Esophagus (tissue), 2 donors: Measurements from ENCODE around the gene KCTD1. TPM values are rescaled to one million over a fixed set of nuclear protein-coding genes. Genes with fewer than 3 reads are reported as not detected.

Experiments used
- H3K27ac ChIP-seq, 2 donors: one replicate each; pipeline ENCODE4 v1.5.1; 2013; ENCODE audit warnings: low read depth in 2 of 2, mild to moderate bottlenecking in 2 of 2, inconsistent platforms in 1 of 2, low read length in 1 of 2, moderate library complexity in 1 of 2
- H3K27me3 ChIP-seq, 2 donors: one replicate each; pipeline ENCODE4 v1.6.1; 2013; ENCODE audit warnings: low read length in 2 of 2, control low read depth in 1 of 2, mild to moderate bottlenecking in 1 of 2; ENCODE audit not compliant: insufficient read depth in 2 of 2, control insufficient read depth in 1 of 2
- H3K36me3 ChIP-seq, 2 donors: one replicate each; pipeline ENCODE4 v1.6.1; 2013; ENCODE audit warnings: low read length in 1 of 2; ENCODE audit not compliant: control insufficient read depth in 2 of 2, insufficient read depth in 2 of 2
- H3K4me1 ChIP-seq, 2 donors: one replicate each; pipeline ENCODE4 v1.6.1; 2013; ENCODE audit warnings: low read length in 1 of 2; ENCODE audit not compliant: control insufficient read depth in 2 of 2, insufficient read depth in 2 of 2
- H3K4me3 ChIP-seq, 2 donors: one replicate each; pipeline ENCODE4 v1.5.1; 2013; ENCODE audit warnings: low read length in 2 of 2, mild to moderate bottlenecking in 2 of 2, low read depth in 1 of 2, moderate library complexity in 1 of 2
- H3K9me3 ChIP-seq, 2 donors: one replicate each; pipeline ENCODE4 v1.6.1; 2013; ENCODE audit warnings: mild to moderate bottlenecking in 2 of 2, low read depth in 1 of 2, low read length in 1 of 2, moderate library complexity in 1 of 2; ENCODE audit not compliant: control insufficient read depth in 2 of 2, insufficient read depth in 1 of 2
- WGBS, 2 donors: extraction: QIAGEN DNeasy Blood & Tissue Kit; methylation state at CpG; one replicate each; pipeline ENCODE4 v1.1.7; 2013; 5-methylcytosine and 5-hydroxymethylcytosine counted together
- polyA plus RNA-seq, 2 donors: library from polyadenylated mRNA; stranded (reverse); fragments of 200-250 nt; gene quantifications; one replicate each; pipeline ENCODE4 v1.2.3, GENCODE V29; 2013
- donor health status: healthy with polysubstance abuse.
- donor health status: Bipolar disorder and iron deficiency.

Gene KCTD1
- polyA plus RNA-seq, 2 donors, result 47.4 to 51.8 TPM

- 90 to 97% methylated on average over 8 of the region's 8 CpGs for WGBS, 2 donors
- Histone ChIP-seq H3K27me3 (no peaks in the 10 kb centered on the region), H3K4me3 (no peak overlapping the region), H3K36me3 (peaks cover 0 to 5% of the 10 kb centered on the region in 2 donors), H3K4me1 (peaks cover 0 to under 1% of the 10 kb centered on the region in 2 donors), H3K9me3 (no peaks in the 10 kb centered on the region), H3K27ac (no peak overlapping the region)
Observed at GRCh38 chr18:26506012-26506411, 42.3 kb downstream of the KCTD1 start.

- no peak overlapping the region for H3K27ac ChIP-seq
- no peaks in the 10 kb centered on the region for H3K27me3 ChIP-seq
- H3K9me3 ChIP-seq, result peaks cover 0 to 2% of the 10 kb centered on the region in 2 donors
- H3K36me3 ChIP-seq, result peaks cover 3 to 9% of the 10 kb centered on the region in 2 donors
- peaks cover 0 to 4% of the 10 kb centered on the region in 2 donors for H3K4me1 ChIP-seq
- 56 to 59% methylated on average over 3 of the region's 3 CpGs for WGBS, 2 donors
- no peak overlapping the region for H3K4me3 ChIP-seq
Observed at GRCh38 chr18:26504831-26505230, 43.5 kb downstream of the KCTD1 start.

GRCh38 chr18:26503382-26503781, 45.0 kb downstream of the KCTD1 start:
- Histone ChIP-seq H3K27ac (peak overlapping the region in 1 of 2 donors; percentile 22), H3K9me3 (peaks cover 0 to 2% of the 10 kb centered on the region in 2 donors), H3K36me3 (peaks cover 3 to 12% of the 10 kb centered on the region in 2 donors), H3K4me3 (no peak overlapping the region), H3K27me3 (no peaks in the 10 kb centered on the region), H3K4me1 (peaks cover 0 to 4% of the 10 kb centered on the region in 2 donors)
- WGBS, 2 donors, result 42 to 50% methylated on average over 7 of the region's 7 CpGs

GRCh38 chr18:26502823-26503222, 45.5 kb downstream of the KCTD1 start:
- 63 to 73% methylated on average over 4 of the region's 4 CpGs for WGBS, 2 donors
- no peak overlapping the region for H3K4me3 ChIP-seq
- H3K4me1 ChIP-seq, result peaks cover 0 to 4% of the 10 kb centered on the region in 2 donors
- peaks cover 3 to 13% of the 10 kb centered on the region in 2 donors for H3K36me3 ChIP-seq
- peaks cover 0 to 2% of the 10 kb centered on the region in 2 donors for H3K9me3 ChIP-seq
- no peaks in the 10 kb centered on the region for H3K27me3 ChIP-seq
- no peak overlapping the region for H3K27ac ChIP-seq

- Histone ChIP-seq H3K4me3 (no peak overlapping the region), H3K4me1 (peaks cover 0 to 4% of the 10 kb centered on the region in 2 donors), H3K27me3 (no peaks in the 10 kb centered on the region), H3K9me3 (peaks cover 0 to 2% of the 10 kb centered on the region in 2 donors), H3K27ac (no peak overlapping the region), H3K36me3 (peaks cover 3 to 10% of the 10 kb centered on the region in 2 donors)
- WGBS, 2 donors, result 91 to 92% methylated on average over 4 of the region's 4 CpGs
Observed at GRCh38 chr18:26497866-26498265, 50.5 kb downstream of the KCTD1 start.

GRCh38 chr18:26496528-26496927, 51.8 kb downstream of the KCTD1 start:
- WGBS, 2 donors, result 87 to 92% methylated on average over 1 of the region's 1 CpG
- Histone ChIP-seq H3K36me3 (peaks cover 3 to 10% of the 10 kb centered on the region in 2 donors), H3K9me3 (peaks cover 0 to 2% of the 10 kb centered on the region in 2 donors), H3K4me1 (peaks cover 0 to 4% of the 10 kb centered on the region in 2 donors), H3K27me3 (no peaks in the 10 kb centered on the region), H3K4me3 (no peak overlapping the region), H3K27ac (no peak overlapping the region)

- H3K4me3 ChIP-seq, result no peak overlapping the region
- WGBS, 2 donors, result 76 to 78% methylated on average over 5 of the region's 5 CpGs
Observed at GRCh38 chr18:26495287-26495686, 53.1 kb downstream of the KCTD1 start.

GRCh38 chr18:26493021-26493420, 55.3 kb downstream of the KCTD1 start:
- 77 to 79% methylated on average over 3 of the region's 3 CpGs for WGBS, 2 donors
- H3K4me1 ChIP-seq, result peaks cover 2 to 6% of the 10 kb centered on the region in 2 donors
- H3K27ac ChIP-seq, result no peak overlapping the region

More at GRCh38 chr18:26495287-26495686, 53.1 kb downstream of the KCTD1 start:
- no peaks in the 10 kb centered on the region for H3K27me3 ChIP-seq
- no peaks in the 10 kb centered on the region for H3K9me3 ChIP-seq
- peaks cover 0 to 6% of the 10 kb centered on the region in 2 donors for H3K36me3 ChIP-seq
- H3K27ac ChIP-seq, result no peak overlapping the region
- no peaks in the 10 kb centered on the region for H3K4me1 ChIP-seq

GRCh38 chr18:26491194-26491816, 57.0 kb downstream of the KCTD1 start:
- Histone ChIP-seq H3K27me3 (no peaks in the 10 kb centered on the region), H3K9me3 (no peaks in the 10 kb centered on the region), H3K4me3 (no peak overlapping the region), H3K4me1 (peaks cover 2 to 6% of the 10 kb centered on the region in 2 donors), H3K36me3 (no peaks in the 10 kb centered on the region), H3K27ac (no peak overlapping the region)
- WGBS, 2 donors, result 94 to 96% methylated on average over 6 of the region's 6 CpGs

More at GRCh38 chr18:26493021-26493420, 55.3 kb downstream of the KCTD1 start:
- Histone ChIP-seq H3K4me3 (no peak overlapping the region), H3K36me3 (peaks cover 0 to 3% of the 10 kb centered on the region in 2 donors), H3K27me3 (no peaks in the 10 kb centered on the region), H3K9me3 (no peaks in the 10 kb centered on the region)

GRCh38 chr18:26489881-26490280, 58.5 kb downstream of the KCTD1 start:
- Histone ChIP-seq H3K36me3 (no peaks in the 10 kb centered on the region), H3K4me1 (peaks cover 2 to 6% of the 10 kb centered on the region in 2 donors), H3K27ac (no peak overlapping the region), H3K4me3 (no peak overlapping the region), H3K27me3 (no peaks in the 10 kb centered on the region), H3K9me3 (no peaks in the 10 kb centered on the region)
- 79 to 83% methylated on average over 7 of the region's 7 CpGs for WGBS, 2 donors
